Inflammatory macrophage treated with lipopolysaccharide for 4 hours (primary cell): ENCODE data around the gene RAI1.

Experiments used
- DNase-seq: peaks from one replicate; pipeline ENCODE4 v3.0.0-alpha.2; 2020

The RAI1 gene

DNA sequence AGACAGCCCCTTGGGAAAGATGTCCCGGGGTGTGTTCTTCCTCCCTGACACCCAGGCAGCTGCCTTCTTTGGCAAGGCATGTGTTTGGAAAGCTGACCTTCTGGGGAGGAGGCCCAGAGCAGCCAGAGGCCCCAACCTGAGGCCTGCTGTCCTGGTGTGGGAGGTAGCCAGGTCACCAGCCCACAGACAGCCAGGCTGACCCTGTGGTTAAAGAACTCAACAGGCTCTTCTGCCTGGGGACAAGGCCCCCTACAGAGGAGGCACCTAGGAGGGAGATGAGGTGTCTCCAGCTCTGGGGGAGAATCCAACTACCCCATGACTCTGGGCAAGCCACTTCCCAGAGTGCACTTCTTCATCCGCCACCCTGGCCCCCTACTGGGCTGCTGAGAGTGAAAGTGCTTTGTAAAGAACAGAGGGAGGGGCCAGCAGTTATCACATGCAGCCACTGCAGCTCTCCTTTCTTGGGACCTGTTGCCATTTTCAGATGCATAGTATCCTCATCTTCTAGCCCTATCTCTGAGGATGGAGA lies 168.7 kb downstream of the RAI1 start:
- DNase-seq = peak; percentile 71

DNA sequence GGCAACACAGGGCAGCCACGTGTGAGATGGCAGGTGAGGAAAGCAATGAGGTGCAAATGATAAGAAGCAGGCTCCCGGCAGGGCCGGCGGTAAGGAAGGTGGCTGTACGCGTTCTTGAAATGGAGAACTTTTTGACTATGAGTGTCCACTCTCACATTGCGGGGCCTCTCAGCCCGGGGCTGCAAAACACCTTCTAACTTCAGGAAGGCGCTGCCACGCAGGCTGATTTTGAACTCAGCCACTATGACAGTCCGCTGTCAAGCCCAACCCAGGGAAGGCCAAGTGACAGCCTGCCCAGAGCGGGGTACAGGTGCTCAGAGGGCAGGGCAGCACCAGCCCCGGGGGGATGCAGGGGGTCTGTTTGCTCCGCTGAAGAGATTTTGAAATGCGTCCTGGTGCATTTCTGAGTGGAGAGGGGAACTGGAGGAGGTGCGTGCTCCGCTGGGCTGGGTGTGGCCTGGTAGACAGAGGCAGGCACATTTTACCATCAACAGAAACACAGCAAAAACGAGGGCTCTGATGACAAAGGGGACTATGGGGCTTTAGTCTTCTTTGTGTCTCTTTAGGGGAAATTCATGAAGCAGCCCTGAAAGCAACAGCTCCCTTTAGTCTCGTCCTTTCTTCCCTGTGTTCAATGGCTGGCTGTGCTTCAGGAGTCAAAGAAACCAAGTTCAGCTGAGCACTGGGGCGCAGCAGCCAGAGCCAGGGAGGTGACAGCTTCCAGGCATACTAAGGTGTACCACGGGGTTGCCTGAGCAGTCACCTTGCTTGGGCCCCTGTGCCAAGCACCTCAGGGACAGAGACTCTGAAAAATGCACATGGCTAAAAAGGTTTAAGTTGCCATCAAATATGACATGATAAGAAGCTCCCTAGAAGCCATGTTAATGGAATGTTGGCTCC lies 170.1 kb downstream of the RAI1 start:
- DNase-seq = no peak

DNA sequence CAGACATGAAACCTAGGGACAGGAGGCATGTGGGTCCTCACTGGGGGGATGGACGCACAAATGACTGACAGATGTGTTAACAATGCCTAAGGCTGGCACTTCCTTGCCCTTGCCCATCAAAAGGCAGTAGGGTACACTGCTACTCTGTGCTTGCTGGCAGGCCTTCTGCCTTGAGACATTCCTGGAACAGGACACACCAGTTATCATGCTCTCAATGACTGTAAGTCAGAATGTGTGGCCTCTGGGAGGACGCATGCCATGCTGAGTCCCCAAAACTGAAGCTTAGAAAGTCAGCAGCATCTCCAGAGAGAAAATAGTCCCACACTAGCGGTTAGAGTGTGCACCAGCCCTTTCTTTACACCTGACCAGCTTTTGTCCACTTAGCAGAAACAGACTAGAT lies 171.7 kb downstream of the RAI1 start:
- DNase-seq = no peak

DNA sequence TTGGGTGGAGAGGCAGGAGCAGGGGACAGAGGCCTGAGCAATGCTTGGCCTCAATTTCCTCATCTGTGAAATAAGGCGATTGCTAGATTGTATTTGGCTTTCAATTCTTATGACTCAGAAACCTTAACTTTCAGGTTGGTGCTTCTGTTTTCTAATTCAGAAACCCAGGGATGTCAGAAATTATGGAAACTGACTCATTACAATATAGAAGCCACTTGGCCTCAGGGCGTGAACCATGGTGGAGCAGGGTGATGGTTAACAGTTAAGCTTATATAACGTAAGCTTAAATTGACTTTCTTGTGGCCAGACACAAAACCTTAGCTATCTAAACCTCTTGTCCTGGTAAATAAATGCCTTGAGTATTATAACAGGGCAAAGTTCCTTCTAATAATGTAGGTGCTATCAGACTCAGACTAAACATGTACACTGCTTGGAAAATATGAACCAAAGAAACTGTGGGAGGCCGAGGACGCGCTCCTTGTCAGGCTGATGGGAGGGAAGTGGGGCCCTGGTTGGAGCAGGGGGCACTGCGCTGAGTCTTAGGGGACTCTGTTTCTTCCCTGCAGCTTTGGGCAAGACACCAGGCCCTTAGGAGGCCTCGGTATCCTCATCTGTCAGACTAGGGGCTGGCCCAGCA lies 172.7 kb downstream of the RAI1 start:
- no peak for DNase-seq

DNA sequence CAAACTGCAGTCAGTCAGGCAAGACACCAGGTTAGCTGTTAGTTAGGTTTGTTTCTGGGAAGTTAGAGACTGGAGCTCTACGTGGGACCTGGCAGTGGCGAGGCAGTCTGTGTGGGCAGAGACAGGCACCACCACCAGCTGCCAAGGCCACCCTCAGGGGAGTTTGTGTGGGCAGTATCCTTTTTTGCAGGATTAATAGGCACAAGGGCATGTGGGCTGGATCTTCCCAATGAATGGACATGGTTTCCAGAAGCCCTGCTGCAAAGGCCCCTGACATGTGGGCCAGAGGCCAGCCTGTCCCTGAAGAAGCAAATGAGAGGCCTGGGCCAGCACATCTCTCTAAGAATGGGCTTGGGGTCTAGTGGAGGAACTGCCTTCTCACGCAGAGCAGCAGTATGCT lies 174.7 kb downstream of the RAI1 start:
- no peak for DNase-seq

DNA sequence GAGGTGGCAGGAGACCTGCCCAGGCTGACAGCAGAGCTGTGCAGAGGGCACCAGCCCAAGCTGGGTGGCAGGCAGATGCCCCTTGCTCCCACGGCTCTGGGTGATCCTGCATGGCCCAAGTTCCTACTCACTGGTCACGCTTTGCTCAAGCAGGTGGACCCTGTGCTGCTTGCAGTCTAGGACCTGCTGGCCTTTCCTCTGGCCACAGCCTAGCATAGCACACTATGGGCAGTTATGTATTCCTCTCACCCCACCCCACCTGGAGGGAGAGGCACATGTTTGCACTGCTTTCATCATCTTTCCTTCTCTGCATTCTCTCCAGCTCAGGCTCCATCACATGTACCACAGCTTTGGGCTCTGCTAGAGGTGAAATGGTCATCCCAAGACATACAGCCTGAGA lies 175.1 kb downstream of the RAI1 start:
- no peak for DNase-seq

DNA sequence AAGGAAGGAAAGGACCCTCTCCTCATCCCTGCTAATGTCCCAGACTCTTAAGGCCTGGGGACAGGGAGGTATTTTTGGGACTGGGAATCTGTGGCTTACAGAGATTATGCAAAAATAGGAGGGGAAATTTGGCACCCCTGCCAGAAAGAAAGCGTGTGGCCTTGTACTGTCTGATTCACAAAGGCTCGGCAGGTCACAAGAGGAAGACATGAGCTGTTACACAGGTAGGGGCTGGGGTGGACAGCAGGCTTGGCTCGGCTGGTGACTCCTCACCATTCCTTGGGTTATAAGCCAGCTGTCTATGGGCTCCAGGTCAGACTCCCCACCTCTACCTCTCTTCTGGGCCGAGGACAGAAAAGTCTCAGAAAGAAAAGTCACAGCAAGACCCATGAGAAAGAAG lies 176.2 kb downstream of the RAI1 start:
- DNase-seq = no peak

DNA sequence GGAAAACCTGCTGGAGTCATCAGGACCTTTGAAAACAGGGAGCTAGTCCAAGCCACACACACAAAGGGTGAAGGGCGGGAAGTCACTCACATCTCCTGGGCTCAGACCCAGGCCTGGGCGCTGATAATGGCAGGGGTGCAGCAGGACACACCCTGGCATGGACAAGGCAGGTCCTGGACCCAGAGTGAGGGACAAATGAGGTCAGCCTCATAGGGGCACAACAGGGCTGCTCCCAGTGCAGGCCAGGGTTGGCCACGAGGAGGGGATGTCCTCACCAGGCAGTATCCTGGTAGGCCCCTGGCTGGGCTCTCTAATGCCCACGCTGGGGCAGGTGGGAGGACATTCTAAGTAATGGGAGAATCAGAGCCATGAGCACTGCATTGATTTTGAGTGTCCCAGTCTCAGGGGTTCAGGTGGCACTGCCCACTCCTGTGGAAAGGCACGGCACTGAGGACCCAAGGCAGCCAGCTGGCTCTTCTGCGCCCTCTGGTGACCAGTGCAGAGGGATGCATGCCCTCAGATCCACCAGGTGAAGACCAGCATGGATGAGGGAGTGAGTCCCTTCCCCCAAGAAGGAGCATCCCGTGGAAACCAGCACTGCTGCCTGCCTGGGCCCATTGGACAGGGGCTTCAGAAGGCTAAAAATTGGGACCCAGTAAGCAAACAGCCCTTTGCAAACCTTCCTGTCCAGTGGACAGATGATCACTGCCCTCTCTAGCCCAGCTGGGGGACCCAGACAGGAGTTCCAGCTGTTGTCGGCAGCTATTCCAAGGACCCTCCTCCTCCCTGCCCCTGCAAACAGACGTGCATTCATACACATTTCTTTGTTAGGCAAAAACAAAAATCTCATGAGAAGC lies 178.9 kb downstream of the RAI1 start:
- peak; percentile 43 for DNase-seq

DNA sequence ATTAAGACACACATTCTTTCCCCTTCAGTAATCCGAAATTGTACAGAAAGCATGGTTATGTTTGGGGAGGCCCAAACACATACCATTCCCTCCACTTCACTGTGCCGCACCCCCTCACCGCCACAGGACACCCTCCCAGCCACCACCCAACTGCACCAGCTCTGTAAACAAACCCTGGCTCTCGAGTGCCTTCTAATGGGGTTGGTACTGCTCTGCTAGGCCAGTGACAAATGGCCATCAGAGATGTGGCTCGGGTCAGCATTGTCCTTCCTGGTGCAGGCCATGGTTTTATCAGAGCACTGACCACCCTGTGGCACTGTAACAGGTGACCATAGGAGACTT lies 179.5 kb downstream of the RAI1 start:
- DNase-seq = no peak
